HG03139 (cell line): ENCODE measurements around the gene MAST4.
"Not testable (repeated sequence)": the region's sequence is repeated elsewhere in the genome, so short reads cannot be mapped to it uniquely, and the experiment has no call there.

Experiments used
- ATAC-seq: cut with Tn5 transposase; IDR thresholded peaks from one replicate; pipeline ENCODE4 v1.9.1; 2021; ENCODE audit not compliant: unreplicated experiment

The MAST4 gene

GRCh38 chr5:67102708-67103107 lies 506.5 kb downstream of the MAST4 start:
- ATAC-seq, result no peak

DNA sequence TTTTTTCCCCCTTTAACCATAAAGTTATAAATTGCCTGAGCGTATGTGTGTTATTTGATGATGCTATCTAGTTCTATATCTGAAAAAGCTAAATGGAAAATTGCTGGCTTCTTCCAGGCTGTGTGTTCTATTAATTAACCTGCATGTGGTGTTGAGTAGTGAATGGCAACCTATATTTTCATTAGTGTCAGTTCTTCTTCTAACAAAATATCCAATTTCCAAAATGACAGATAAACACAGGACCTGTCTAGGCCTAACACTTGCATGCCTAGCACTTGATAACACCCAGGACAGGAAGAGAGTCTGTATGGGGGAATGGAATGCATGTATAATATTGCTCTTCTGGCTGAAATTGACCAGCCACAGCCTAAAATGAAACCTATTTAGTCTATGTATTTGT lies 508.7 kb downstream of the MAST4 start:
- ATAC-seq, result no peak

DNA sequence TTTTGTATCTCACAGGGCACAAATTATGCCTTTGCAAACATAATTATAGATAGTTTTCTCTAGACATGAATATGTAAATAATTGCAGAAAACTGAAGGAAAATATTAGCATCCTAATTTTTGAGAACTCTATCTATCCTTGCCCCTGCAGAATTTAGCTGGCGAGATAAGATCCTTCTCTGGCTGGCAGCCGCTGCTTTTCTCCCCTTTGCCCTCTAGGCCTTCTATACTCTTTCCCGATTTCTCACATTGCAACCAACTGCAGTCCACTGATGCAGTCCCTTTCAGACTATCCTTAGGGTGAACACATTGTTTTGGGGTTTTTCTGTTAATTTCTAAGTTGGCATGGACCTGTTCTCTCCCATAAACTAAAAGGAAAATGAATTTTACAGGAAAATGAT lies 509.1 kb downstream of the MAST4 start:
- no peak for ATAC-seq

DNA sequence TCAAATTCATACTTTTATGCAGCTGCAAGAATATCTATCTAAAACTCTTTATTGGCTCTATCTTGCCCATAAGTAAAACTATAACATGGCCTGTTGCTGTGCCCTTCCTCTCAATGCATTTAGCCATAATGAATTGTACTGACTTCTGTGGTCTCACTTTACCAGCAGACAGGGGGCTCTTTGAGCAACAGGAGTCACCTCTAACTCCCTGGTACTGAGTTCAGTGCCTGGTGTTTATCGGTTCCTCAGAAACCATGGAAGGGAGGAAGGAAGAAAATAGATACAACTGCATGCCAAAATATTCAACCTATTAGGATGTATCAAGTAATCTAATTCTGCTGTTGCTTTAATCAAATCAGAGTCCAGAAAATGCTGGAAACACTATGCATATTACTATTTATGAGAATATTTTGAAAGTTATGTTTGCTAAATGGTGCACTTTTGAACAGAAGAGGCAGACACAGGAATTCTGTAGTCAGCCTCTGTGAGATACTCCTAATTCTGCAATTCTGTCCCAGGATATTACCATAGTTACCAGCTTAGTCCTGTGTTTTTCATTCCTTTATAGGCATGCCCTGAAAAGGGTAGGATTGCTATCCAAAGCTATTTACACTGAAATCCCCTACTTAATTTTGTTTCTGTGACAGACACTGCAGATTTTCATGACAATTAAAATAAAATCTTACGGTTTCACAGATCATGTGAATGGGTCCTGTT lies 510.6 kb downstream of the MAST4 start:
- ATAC-seq, result no peak

DNA sequence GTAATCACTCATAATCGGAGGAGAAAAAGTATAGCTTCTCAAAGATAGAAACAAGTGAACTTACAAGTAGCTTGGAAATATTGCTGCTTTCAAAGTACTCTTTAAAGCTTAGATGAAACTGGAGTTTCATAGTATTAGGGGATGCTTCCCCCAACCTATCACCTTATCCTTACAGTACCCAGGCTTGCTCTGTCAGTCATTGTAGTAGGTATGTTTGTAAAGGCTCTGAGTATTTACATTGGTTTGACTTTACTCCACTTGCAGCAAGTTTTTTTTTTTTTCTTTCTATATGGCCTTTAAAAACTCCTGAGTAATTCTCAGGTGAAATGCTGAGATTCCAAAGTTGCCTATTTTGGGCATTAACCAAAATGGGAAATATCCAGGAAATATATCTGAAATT lies 515.6 kb downstream of the MAST4 start:
- no peak for ATAC-seq

DNA sequence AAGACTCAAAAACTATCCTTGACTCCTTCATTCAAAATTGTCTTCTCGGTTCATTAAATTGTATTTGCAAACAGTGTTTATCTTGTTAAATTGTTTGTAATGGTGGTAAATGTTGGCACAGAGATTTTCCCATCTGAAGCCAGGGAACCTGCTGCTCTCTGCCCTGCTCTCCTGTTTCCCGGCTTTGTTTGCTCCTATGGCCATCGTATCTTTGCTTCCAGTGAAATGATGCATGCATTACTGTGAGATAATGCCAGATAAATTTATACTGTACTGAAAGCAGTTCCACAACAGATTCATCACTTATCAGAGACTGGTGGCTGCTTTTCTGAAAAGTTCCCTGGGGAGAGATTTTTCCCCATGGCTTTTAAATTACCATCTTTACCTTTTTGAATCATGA lies 519.1 kb downstream of the MAST4 start:
- no peak for ATAC-seq

DNA sequence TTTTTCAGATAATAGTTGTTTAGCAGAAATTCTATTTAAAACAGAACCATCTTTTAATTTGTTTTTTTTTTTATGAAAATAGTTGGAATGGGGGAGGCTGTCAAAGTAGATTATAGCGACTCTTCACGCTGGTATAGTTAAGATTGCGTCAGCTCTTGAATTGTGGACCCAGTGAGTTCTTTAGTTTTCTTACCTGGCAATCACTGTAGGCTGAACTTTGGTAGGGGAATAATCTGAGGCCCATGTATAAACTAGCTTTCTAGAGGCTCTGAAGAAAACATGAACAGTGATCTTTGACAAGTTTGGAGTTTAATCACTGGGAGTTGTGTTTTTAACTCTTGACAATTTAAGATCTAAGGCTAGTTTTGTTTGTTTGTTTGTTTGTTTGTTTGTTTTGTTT lies 519.6 kb downstream of the MAST4 start:
- ATAC-seq, result no peak

DNA sequence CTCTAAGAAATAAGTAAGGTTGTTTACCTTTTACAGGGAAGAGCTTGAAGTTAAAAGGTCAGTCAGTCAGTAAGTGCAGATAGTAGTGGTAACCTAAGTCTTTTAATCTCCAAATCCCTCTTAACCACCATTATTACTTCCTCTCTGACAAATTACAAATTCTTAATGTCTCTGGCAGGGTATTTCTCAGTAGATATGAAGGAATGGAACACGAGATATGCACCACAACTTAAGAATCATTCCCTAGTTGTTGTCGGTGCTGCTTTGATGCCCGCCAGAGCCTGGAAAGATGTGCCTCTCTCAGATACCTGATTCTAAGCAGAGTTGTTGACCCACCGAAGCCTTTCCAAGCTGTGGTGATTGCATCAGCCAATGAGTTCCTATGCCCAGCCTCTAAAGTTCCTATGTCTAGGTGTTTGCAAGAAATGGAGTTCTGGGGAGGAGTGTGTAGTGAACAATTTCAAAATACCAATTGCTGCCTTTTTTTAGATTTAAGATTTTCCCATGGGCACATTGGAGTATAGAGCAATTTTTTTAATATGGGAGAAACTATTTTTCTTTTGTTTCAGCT lies 521.9 kb downstream of the MAST4 start:
- ATAC-seq, result no peak

DNA sequence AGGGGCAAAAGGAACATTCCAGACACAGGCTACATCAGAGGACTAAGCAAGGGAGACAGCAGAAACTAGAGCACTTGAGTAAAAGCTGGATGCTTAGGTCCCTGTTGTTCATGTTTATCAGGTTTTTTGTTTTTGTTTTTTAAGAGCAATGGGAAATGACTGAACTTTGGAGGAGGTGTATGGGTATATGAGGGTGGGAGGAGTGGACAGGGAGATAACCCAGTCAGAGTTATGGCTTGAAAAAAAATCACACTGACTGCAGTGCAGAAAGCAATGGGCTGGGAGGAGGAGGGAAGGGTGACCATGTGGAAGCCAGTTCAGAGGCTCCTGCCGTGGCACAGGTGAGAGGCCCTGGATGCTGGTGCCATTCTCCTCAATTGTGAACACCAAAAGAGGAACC lies 522.8 kb downstream of the MAST4 start:
- ATAC-seq, result no peak

DNA sequence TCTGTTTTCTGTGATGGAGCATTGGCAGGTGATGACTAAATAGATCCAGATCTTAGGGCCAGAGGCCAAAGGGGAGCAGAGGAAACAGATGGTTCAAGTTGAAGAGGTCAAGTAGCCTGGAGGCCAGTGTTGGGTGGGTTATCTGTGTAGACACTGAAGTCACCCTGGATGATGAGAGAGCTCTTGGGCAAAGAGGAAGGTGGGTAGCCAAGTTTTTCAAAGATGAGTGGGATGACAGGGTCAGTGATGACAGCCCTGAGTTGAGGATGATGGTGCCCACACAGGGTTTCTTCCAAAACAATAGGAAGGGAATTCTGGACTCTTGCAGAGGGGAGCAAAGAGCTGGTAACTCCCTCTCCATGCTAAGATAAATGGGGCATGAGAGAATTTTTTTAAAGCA lies 523.8 kb downstream of the MAST4 start:
- ATAC-seq, result no peak

GRCh38 chr5:67123819-67124218 lies 527.6 kb downstream of the MAST4 start:
- ATAC-seq, result no peak

GRCh38 chr5:67124556-67124955 lies 528.4 kb downstream of the MAST4 start:
- no peak for ATAC-seq

DNA sequence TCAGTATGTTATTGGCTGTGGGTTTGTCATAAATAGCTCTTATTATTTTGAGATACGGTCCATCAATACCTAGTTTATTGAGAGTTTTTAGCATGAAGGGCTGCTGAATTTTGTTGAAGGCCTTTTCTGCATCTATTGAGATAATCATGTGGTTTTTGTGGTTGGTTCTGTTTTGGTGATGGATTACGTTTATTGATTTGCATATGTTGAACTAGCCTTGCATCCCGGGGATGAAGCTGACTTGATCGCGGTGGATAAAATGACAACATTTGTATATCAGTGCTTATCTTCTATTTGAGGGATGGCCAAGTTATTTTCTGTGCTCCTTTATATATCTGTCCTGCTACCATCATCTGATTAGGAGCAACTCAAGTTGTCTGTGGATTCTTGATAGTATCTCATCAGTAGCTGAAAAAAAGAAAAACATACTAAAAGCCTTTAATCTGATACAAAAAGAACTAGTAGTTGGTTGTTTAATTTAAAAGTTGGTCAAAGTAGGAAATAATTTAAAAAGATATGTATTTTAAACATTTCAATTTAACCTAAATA lies 531.2 kb downstream of the MAST4 start:
- ATAC-seq, result not testable (repeated sequence)

- ATAC-seq, result no peak
These were observed 533.6 kb downstream of the MAST4 start for GRCh38 chr5:67129768-67130167.

DNA sequence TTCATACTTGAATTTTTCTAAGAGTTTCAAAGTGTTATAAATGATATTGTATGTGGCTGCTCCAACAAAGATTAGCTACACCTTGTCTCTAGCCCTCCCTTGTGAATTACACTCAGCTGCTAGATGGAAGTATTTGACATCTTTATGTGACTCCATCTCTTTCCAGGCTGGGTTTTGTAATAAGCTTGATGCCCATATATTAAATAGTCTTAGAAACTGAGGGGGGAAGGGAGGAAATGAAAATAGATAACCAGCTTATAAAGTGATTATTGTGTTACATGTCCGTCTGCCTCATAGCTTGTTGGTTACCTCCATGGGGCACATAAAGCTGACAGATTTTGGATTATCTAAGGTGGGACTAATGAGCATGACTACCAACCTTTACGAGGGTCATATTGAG lies 537.0 kb downstream of the MAST4 start:
- no peak for ATAC-seq

GRCh38 chr5:67133776-67134175 lies 537.6 kb downstream of the MAST4 start:
- ATAC-seq, result no peak

GRCh38 chr5:67135381-67135984 lies 539.3 kb downstream of the MAST4 start:
- ATAC-seq, result no peak

GRCh38 chr5:67139030-67139429 lies 542.8 kb downstream of the MAST4 start:
- ATAC-seq, result no peak

- no peak for ATAC-seq
These were observed 544.2 kb downstream of the MAST4 start for GRCh38 chr5:67140413-67140812.

DNA sequence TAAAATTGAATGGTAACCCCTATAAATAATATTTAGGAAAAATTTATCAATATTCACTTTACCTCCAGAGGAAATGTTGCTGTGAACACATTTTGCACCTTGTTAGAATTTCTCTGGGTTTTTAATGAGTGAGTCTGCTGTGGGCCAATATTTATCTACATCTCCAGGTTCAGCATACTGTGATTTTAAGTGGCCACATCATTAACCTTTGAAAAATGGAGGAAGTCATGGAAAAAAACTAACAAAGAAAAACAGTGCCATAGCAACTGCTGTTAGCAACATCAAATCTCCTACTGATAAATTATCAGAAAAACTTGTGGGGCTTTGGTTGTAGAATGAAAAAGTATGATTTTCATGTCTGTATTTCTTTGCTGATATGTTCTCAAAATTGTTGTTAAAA lies 545.5 kb downstream of the MAST4 start:
- ATAC-seq, result no peak

GRCh38 chr5:67142816-67143215 lies 546.6 kb downstream of the MAST4 start:
- ATAC-seq, result no peak

GRCh38 chr5:67143549-67143948 lies 547.4 kb downstream of the MAST4 start:
- ATAC-seq, result no peak
